ENCODE results near the gene STPG3.

The STPG3 gene

DNA sequence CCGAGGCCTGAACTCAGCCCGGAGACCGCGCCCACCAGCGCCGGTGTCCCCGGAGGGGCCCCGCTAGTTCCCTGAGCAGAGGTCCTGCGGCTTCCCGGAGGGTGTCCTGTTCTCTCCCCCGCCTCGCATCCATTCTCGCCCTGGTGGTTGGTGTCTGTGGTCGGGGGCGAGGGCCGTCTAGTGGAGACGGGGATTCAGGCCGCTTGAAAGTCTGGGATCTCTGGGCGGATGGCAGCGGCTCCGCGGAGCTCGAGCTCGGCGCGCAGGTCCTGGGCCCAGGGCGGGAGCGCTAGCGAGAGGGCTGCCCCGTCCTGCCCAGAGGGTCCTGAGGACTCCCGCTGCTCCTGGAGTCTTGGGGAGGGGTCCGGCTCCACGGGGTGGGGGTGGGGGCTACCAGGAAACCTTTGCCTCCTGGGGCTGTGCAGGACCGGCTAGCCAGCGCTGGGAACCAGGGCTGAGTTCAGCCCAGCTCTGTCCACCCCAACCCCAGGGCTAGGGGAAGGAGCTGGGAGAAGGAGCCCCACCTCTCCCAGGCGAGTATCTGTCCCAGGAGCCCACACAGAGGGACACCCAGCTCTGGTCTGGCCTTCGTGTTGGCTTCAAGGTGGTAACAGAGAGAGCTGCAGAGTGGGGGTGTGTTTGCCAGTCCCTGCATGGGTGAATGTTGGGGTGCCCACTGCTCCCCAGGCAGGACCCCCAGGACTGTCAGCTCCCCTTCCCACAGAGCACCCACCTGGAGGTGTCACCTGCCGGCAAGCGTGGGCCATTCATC, 30.4 kb downstream of the STPG3 start:
- H3K9ac ChIP-seq (ENCODE audit: low read depth in 1 of 2, low read length in 2 of 2), result no peak overlapping the region
- no peak overlapping the region for H3K4me3 ChIP-seq (ENCODE audit: low read length in 2 of 2)
- no peaks in the 10 kb centered on the region for H3K9me3 ChIP-seq (ENCODE audit: control insufficient read depth in 2 of 2, low read length in 2 of 2)
- no peak overlapping the region for H3K27ac ChIP-seq (ENCODE audit: low read depth in 2 of 2, low read length in 2 of 2)
- peaks cover 16 to 17% of the 10 kb centered on the region in 2 donors for H3K36me3 ChIP-seq (ENCODE audit: control insufficient read depth in 2 of 2, insufficient read depth in 2 of 2, low read length in 2 of 2)
- H3K4me1 ChIP-seq (ENCODE audit: control insufficient read depth in 2 of 2, insufficient read depth in 2 of 2, low read length in 2 of 2), result peaks cover 13 to 15% of the 10 kb centered on the region in 2 donors
- H3K27me3 ChIP-seq (ENCODE audit: control insufficient read depth in 2 of 2, insufficient read depth in 2 of 2, low read length in 2 of 2), result no peaks in the 10 kb centered on the region

DNA sequence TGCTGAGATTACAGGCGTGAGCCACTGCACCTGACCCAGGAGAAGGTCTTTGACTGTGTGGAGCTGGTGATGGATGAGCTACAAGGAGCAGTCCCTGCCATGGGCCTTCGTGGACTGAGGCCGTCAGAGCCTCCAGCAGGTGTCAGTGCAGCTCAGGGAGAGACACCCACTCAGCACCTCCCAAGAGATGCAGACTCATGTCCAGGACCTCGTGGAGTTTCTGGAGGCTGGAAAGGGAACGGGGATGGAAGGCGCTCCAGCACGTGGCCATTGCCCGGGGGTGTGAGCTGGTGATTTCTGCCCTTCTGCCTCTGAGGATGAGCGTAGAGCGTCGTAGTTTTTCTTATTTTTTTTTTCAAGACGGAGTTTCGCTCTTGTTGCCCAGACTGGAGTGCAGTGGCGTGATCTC, 35.9 kb downstream of the STPG3 start:
- H3K4me1 ChIP-seq (ENCODE audit: control insufficient read depth in 2 of 2, insufficient read depth in 2 of 2, low read length in 2 of 2), result no peaks in the 10 kb centered on the region
- no peak overlapping the region for H3K27ac ChIP-seq (ENCODE audit: low read depth in 2 of 2, low read length in 2 of 2)
- no peaks in the 10 kb centered on the region for H3K27me3 ChIP-seq (ENCODE audit: control insufficient read depth in 2 of 2, insufficient read depth in 2 of 2, low read length in 2 of 2)
- no peaks in the 10 kb centered on the region for H3K9me3 ChIP-seq (ENCODE audit: control insufficient read depth in 2 of 2, low read length in 2 of 2)
- H3K4me3 ChIP-seq (ENCODE audit: low read length in 2 of 2), result no peak overlapping the region
- H3K36me3 ChIP-seq (ENCODE audit: control insufficient read depth in 2 of 2, insufficient read depth in 2 of 2, low read length in 2 of 2), result peaks cover 3 to 6% of the 10 kb centered on the region in 2 donors
- no peak overlapping the region for H3K9ac ChIP-seq (ENCODE audit: low read depth in 1 of 2, low read length in 2 of 2)

DNA sequence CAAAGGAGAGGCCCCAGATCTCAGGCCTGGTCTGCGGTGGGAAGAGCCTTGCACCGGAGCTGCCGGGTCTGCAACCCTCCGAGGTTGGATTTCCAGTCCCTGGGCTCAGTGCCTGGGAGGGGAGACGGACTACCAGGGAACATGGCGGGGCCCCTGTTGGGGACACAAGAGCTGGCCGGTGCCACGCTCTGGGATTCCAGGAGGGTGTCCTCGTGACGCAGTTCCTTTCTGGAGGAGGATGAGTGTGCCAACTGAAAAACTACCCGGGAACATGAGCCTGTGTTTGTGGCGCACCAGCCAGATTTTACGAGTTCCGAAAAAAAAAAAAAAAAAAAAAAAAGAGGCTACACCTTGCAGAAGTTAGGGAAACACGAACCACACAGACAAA, 42.0 kb downstream of the STPG3 start:
- Histone ChIP-seq H3K36me3 (ENCODE audit: control insufficient read depth in 2 of 2, insufficient read depth in 2 of 2, low read length in 2 of 2) (no peaks in the 10 kb centered on the region), H3K27ac (ENCODE audit: low read depth in 2 of 2, low read length in 2 of 2) (peak overlapping the region; percentile 94 to 95), H3K9me3 (ENCODE audit: control insufficient read depth in 2 of 2, low read length in 2 of 2) (no peaks in the 10 kb centered on the region), H3K4me3 (ENCODE audit: low read length in 2 of 2) (no peak overlapping the region), H3K4me1 (ENCODE audit: control insufficient read depth in 2 of 2, insufficient read depth in 2 of 2, low read length in 2 of 2) (peaks cover 22 to 37% of the 10 kb centered on the region in 2 donors), H3K9ac (ENCODE audit: low read depth in 1 of 2, low read length in 2 of 2) (peak overlapping the region in 1 of 2 donors; percentile 49), H3K27me3 (ENCODE audit: control insufficient read depth in 2 of 2, insufficient read depth in 2 of 2, low read length in 2 of 2) (peaks cover 0 to 6% of the 10 kb centered on the region in 2 donors)

DNA sequence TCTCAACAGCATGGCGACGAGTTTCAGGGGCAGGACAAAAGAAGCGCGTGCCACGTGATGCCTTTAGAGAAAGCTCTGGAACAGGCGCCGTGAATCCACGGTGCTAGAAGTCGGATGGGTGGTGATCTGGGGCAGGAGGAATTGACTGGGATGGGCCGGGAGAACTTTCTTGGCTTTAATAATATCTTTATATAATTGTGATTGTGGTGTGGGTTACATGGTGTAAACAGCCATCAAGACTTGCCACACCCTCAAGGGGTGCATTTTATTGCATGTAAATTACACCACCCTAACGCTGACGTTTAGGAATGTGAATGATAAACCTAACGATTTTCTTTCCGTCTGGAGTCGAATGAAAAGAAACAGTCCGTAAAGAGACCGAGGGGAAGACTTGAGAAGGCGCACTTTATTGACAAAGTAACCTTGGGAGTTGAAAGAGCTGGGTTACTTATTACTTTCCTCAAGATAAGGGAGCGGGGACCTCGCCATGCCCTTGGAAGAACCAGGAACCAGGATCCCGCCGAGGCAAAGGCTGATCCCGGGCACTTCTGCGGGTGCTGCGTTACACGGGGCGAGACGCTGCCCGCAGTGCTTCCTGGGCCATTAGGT, 42.5 kb downstream of the STPG3 start:
- peaks cover under 1 to 9% of the 10 kb centered on the region in 2 donors for H3K27me3 ChIP-seq (ENCODE audit: control insufficient read depth in 2 of 2, insufficient read depth in 2 of 2, low read length in 2 of 2)

DNA sequence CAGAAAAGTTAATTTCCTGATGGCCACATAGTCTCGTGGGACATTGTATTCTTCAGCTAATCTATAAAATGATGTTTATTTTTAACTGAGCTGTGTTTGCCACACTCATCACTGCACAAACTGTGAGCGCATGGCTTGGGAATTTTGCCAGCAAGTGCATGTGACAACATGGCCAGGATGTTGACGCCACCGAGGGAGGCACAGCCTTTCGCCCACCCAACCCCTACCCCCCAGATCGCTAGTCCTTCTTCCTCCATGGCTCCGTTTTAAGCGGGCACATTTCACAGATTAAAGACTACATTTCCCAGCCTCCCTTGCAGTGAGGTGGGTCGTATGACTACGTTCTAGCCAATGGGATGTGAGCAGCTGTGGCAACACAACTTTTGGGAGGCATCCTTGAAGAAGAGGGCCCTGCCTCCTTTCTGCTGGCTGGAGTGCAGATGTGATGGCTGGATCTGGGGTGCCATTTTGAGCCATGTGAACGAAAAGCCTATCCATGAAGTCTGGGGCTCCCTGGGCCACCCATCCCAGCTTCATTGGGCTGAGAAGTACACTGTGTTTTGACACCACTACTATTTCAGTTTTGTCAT, 43.1 kb downstream of the STPG3 start:
- peaks cover 27 to 43% of the 10 kb centered on the region in 2 donors for H3K4me1 ChIP-seq (ENCODE audit: control insufficient read depth in 2 of 2, insufficient read depth in 2 of 2, low read length in 2 of 2)
- H3K36me3 ChIP-seq (ENCODE audit: control insufficient read depth in 2 of 2, insufficient read depth in 2 of 2, low read length in 2 of 2), result peaks cover 0 to 1% of the 10 kb centered on the region in 2 donors
- H3K27ac ChIP-seq (ENCODE audit: low read depth in 2 of 2, low read length in 2 of 2), result peak overlapping the region; percentile 94 to 95
- peak overlapping the region; percentile 61 to 62 for H3K9ac ChIP-seq (ENCODE audit: low read depth in 1 of 2, low read length in 2 of 2)
- peaks cover 3 to 14% of the 10 kb centered on the region in 2 donors for H3K27me3 ChIP-seq (ENCODE audit: control insufficient read depth in 2 of 2, insufficient read depth in 2 of 2, low read length in 2 of 2)
- H3K4me3 ChIP-seq (ENCODE audit: low read length in 2 of 2), result peak overlapping the region in 1 of 2 donors; percentile 30
- H3K9me3 ChIP-seq (ENCODE audit: control insufficient read depth in 2 of 2, low read length in 2 of 2), result no peaks in the 10 kb centered on the region

More for the DNA sequence above, 42.5 kb downstream of the STPG3 start:
- peak overlapping the region; percentile 94 to 95 for H3K27ac ChIP-seq (ENCODE audit: low read depth in 2 of 2, low read length in 2 of 2)
- peaks cover 26 to 42% of the 10 kb centered on the region in 2 donors for H3K4me1 ChIP-seq (ENCODE audit: control insufficient read depth in 2 of 2, insufficient read depth in 2 of 2, low read length in 2 of 2)
- H3K4me3 ChIP-seq (ENCODE audit: low read length in 2 of 2), result peak overlapping the region in 1 of 2 donors; percentile 30
- no peaks in the 10 kb centered on the region for H3K36me3 ChIP-seq (ENCODE audit: control insufficient read depth in 2 of 2, insufficient read depth in 2 of 2, low read length in 2 of 2)
- peak overlapping the region; percentile 61 to 62 for H3K9ac ChIP-seq (ENCODE audit: low read depth in 1 of 2, low read length in 2 of 2)
- no peaks in the 10 kb centered on the region for H3K9me3 ChIP-seq (ENCODE audit: control insufficient read depth in 2 of 2, low read length in 2 of 2)

DNA sequence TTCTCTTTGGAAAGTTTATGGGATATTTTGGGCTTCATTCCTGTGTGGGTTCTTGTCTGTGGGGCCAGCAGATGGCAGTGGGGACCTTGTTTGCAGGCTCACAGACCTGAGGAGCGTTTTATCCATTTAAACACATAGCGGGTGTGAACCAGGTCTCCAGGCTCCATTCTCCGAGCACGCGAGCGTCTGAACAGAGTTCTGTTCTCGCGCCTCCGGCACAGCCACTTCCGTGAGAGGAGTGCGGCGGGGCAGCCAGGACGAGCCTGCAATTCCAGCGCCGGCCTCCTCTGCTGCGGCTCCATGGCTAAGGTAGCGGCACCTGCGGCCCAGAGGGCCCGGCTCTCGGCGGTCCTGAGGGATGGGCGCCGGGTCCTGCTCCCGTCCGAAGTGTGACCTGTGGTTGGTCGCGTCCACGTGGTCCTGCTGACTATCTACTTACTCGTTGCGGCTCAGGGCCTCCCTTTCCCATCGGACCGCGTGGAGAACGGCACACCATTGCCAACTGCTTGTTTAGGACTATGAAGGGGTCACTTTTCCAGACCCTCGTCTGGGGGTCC, 43.7 kb downstream of the STPG3 start:
- Histone ChIP-seq H3K27me3 (ENCODE audit: control insufficient read depth in 2 of 2, insufficient read depth in 2 of 2, low read length in 2 of 2) (peaks cover 3 to 19% of the 10 kb centered on the region in 2 donors), H3K27ac (ENCODE audit: low read depth in 2 of 2, low read length in 2 of 2) (peak overlapping the region; percentile 94 to 95), H3K9ac (ENCODE audit: low read depth in 1 of 2, low read length in 2 of 2) (peak overlapping the region in 1 of 2 donors; percentile 69)

DNA sequence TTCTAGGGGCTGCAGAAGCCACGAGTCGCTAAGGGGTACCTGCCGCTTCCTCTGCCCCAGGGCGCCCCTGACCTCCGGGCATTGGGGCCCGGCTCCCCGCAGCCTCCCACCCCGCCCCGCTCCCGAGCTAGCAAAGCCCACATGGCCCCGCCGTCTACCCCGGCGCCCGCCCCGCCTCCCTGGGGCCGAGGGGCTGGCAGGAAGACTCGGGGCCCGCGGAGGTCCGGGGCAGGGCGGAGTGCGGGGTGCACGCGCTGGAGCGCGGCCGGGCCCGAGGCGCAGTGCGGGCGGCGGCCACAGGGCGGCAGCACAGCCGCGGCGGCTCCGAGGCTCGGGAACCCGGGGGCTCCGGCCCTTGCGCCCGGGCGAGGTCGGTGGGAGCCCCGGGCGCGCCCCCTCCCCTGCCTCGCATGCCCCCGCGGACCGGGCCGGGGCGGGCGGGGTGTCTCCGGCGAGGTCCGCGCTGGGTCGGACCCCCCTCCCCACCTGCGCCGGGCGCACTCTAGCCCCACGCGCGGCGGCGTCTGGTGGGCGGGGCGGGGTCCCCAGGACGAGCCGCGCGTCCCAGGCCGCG, 44.2 kb downstream of the STPG3 start:
- peak overlapping the region in 1 of 2 donors; percentile 69 for H3K9ac ChIP-seq (ENCODE audit: low read depth in 1 of 2, low read length in 2 of 2)
- H3K27me3 ChIP-seq (ENCODE audit: control insufficient read depth in 2 of 2, insufficient read depth in 2 of 2, low read length in 2 of 2), result peaks cover 3 to 20% of the 10 kb centered on the region in 2 donors
- peaks cover 0 to 3% of the 10 kb centered on the region in 2 donors for H3K36me3 ChIP-seq (ENCODE audit: control insufficient read depth in 2 of 2, insufficient read depth in 2 of 2, low read length in 2 of 2)
- H3K4me3 ChIP-seq (ENCODE audit: low read length in 2 of 2), result peak overlapping the region; percentile 23 to 41
- H3K9me3 ChIP-seq (ENCODE audit: control insufficient read depth in 2 of 2, low read length in 2 of 2), result no peaks in the 10 kb centered on the region
- H3K4me1 ChIP-seq (ENCODE audit: control insufficient read depth in 2 of 2, insufficient read depth in 2 of 2, low read length in 2 of 2), result peaks cover 31 to 48% of the 10 kb centered on the region in 2 donors
- H3K27ac ChIP-seq (ENCODE audit: low read depth in 2 of 2, low read length in 2 of 2), result peak overlapping the region; percentile 94 to 95

More for the DNA sequence above, 43.7 kb downstream of the STPG3 start:
- peaks cover 0 to 3% of the 10 kb centered on the region in 2 donors for H3K36me3 ChIP-seq (ENCODE audit: control insufficient read depth in 2 of 2, insufficient read depth in 2 of 2, low read length in 2 of 2)
- peaks cover 29 to 45% of the 10 kb centered on the region in 2 donors for H3K4me1 ChIP-seq (ENCODE audit: control insufficient read depth in 2 of 2, insufficient read depth in 2 of 2, low read length in 2 of 2)
- peak overlapping the region; percentile 23 to 26 for H3K4me3 ChIP-seq (ENCODE audit: low read length in 2 of 2)
- H3K9me3 ChIP-seq (ENCODE audit: control insufficient read depth in 2 of 2, low read length in 2 of 2), result no peaks in the 10 kb centered on the region

DNA sequence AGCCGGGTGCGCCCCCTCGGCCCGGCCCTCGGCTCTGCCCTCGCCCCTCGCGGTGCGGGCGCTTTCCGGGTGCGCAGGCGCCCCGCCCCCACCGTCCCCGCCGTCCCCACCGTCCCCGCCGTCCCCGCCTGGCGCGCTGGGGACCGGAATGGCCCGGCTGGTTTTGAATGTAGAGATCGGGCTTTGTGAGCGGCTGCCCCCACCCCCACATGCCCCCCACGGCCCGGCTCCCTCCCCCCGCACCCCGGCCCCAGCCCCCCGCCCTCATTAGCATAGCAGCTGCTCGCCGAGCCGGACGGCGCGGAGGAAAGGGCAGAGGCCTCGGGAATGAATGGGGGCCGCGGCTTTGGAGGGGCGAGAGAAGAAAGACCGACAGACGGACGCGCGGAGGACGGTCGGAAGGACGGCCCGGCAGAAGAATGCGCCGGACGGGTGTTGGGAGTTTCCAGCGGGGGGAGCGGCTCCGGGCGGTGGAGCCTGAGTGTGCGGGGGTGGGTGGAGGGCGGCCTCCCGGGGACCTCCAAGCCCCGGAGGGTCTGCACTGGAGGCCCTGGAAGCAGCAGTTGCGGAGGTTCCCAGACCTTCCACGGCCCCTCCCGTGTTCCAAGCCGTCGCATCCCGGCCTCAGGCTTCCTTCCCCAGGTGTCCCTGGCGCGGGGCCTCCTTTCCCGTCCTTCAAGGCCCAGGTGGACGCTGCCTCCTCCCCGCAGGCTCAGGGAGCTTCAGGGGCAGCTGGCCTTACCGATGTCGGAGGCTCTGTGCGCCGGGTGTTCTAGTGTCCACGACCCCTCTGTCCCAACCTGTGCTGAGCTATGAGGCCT, 45.0 kb downstream of the STPG3 start:
- H3K27me3 ChIP-seq (ENCODE audit: control insufficient read depth in 2 of 2, insufficient read depth in 2 of 2, low read length in 2 of 2), result peaks cover 3 to 20% of the 10 kb centered on the region in 2 donors
- H3K4me1 ChIP-seq (ENCODE audit: control insufficient read depth in 2 of 2, insufficient read depth in 2 of 2, low read length in 2 of 2), result peaks cover 31 to 48% of the 10 kb centered on the region in 2 donors
- H3K36me3 ChIP-seq (ENCODE audit: control insufficient read depth in 2 of 2, insufficient read depth in 2 of 2, low read length in 2 of 2), result peaks cover 0 to 3% of the 10 kb centered on the region in 2 donors
- peak overlapping the region; percentile 94 to 95 for H3K27ac ChIP-seq (ENCODE audit: low read depth in 2 of 2, low read length in 2 of 2)
- H3K9me3 ChIP-seq (ENCODE audit: control insufficient read depth in 2 of 2, low read length in 2 of 2), result no peaks in the 10 kb centered on the region
- H3K9ac ChIP-seq (ENCODE audit: low read depth in 1 of 2, low read length in 2 of 2), result peak overlapping the region; percentile 79 to 93
- peak overlapping the region; percentile 82 to 87 for H3K4me3 ChIP-seq (ENCODE audit: low read length in 2 of 2)

All from mucosa of rectum (tissue), 2 donors.